PC-9 (cell line): ENCODE data around the gene MB. TPM values are rescaled to one million over a fixed set of nuclear protein-coding genes. Genes with fewer than 3 reads are reported as not detected.

Experiments used
- BruUV-seq: library from RNA; stranded (reverse); fragments of 400-500 nt; replicated peaks from 2 replicates; lab custom pipeline; 2021; lab: Mats Ljungman, UMichigan
- CTCF ChIA-PET: fragments of 300-600 bp; sonication (Branson Sonifier 250); formaldehyde crosslinking; loops from one replicate; lab custom pipeline; 2022; ENCODE audit warnings: antibody characterized with exemption; lab: Charles Lee
- POLR2A ChIA-PET: fragments of 300-600 bp; sonication (Branson Sonifier 250); formaldehyde crosslinking; loops from one replicate; lab custom pipeline; 2022; ENCODE audit warnings: antibody characterized with exemption; ENCODE audit not compliant: unreplicated experiment; lab: Charles Lee
- DNase-seq, 2 experiments: peaks; one replicate each; pipeline versions ENCODE4 v3.0.0 to v3.0.0-alpha.2; 2015 to 2022; ENCODE audit warnings: mixed read lengths in 1 of 2
- H2AFZ ChIP-seq: fragments of 200-600 bp; sonication (generic); 2 replicates; pipeline ENCODE4 v1.8.1; 2017; ENCODE audit warnings: antibody characterized with exemption
- H3F3A ChIP-seq: fragments of 200-600 bp; sonication (generic); 2 replicates; pipeline ENCODE4 v1.8.1; 2017; ENCODE audit warnings: antibody characterized with exemption, mild to moderate bottlenecking, low read depth; ENCODE audit not compliant: insufficient read depth
- H3K27ac ChIP-seq: fragments of 200-600 bp; sonication (generic); 2 replicates; pipeline ENCODE4 v1.6.1; 2016; ENCODE audit warnings: mixed run types
- H3K27me3 ChIP-seq: fragments of 200-600 bp; sonication (generic); 2 replicates; pipeline ENCODE4 v1.6.1; 2016; ENCODE audit warnings: low read depth, mixed run types; ENCODE audit not compliant: insufficient read depth
- H3K36me3 ChIP-seq: fragments of 200-600 bp; sonication (generic); 2 replicates; pipeline ENCODE4 v1.6.1; 2016; ENCODE audit warnings: low read depth, mixed run types
- H3K4me1 ChIP-seq: fragments of 200-600 bp; sonication (generic); replicated peaks from 2 replicates; pipeline ENCODE4 v1.6.1; 2016; ENCODE audit warnings: mixed run types; ENCODE audit not compliant: insufficient read depth
- H3K4me2 ChIP-seq: fragments of 200-600 bp; sonication (generic); 2 replicates; pipeline ENCODE4 v1.6.1; 2017; ENCODE audit warnings: mixed run types
- H3K4me3 ChIP-seq: fragments of 200-600 bp; sonication (generic); 2 replicates; pipeline ENCODE4 v1.6.1; 2016; ENCODE audit warnings: mixed run types
- H3K79me2 ChIP-seq: fragments of 200-600 bp; sonication (generic); 2 replicates; pipeline ENCODE4 v1.6.1; 2017; ENCODE audit warnings: low read depth, mixed run types
- H3K9me2 ChIP-seq: fragments of 200-600 bp; sonication (generic); 2 replicates; pipeline ENCODE4 v1.8.1; 2017; ENCODE audit warnings: mild to moderate bottlenecking; ENCODE audit not compliant: insufficient read depth
- H3K9me3 ChIP-seq: fragments of 200-600 bp; sonication (generic); 2 replicates; pipeline ENCODE4 v1.8.1; 2016; ENCODE audit warnings: low read depth; ENCODE audit not compliant: insufficient read depth
- H4K20me1 ChIP-seq: fragments of 200-600 bp; sonication (generic); 2 replicates; pipeline ENCODE4 v1.8.1; 2017; ENCODE audit not compliant: insufficient read depth
- CTCF ChIP-seq: fragments of 200-600 bp; sonication (generic); conservative IDR thresholded peaks from 2 replicates; pipeline ENCODE4 v1.6.1; 2017; ENCODE audit warnings: mixed run types, antibody characterized with exemption, mild to moderate bottlenecking, moderate library complexity
- EZH2 ChIP-seq: fragments of 200-600 bp; sonication (generic); IDR thresholded peaks from 2 replicates; pipeline ENCODE4 v1.8.0; 2017; ENCODE audit warnings: antibody characterized with exemption, low read depth
- intact Hi-C: fragments of 100-400 bp; cut with micrococcal nuclease; formaldehyde crosslinking; loops from one replicate; pipeline ENCODE4 v1.10.0; 2022; ENCODE audit not compliant: unreplicated experiment
- total RNA-seq: library from RNA; stranded (reverse); gene quantifications from 2 replicates; pipeline ENCODE4 v1.2.3, GENCODE V29; 2021

Gene MB
- total RNA-seq, 1 experiment from 2014 or later: 5.0 TPM

- POLR2A ChIA-PET: no interaction called here
- Histone ChIP-seq H3K9me2 (no peaks in the 10 kb centered on the region), H3K36me3 (no peaks in the 10 kb centered on the region), H3K4me1 (peaks cover 36% of the 10 kb centered on the region), H3K27ac (no peak overlapping the region), H3K9me3 (no peaks in the 10 kb centered on the region; the same call in 1 of the 2 replicates), H3K4me2 (no peak overlapping the region), H3K27me3 (no peaks in the 10 kb centered on the region), H3K79me2 (no peaks in the 10 kb centered on the region), H3F3A (peaks cover 36% of the 10 kb centered on the region), H2AFZ (no peak overlapping the region), H3K4me3 (no peak overlapping the region), H4K20me1 (no peaks in the 10 kb centered on the region)
- intact Hi-C loops: no loop called here
- CTCF ChIA-PET: no interaction called here
- no peak for TF ChIP-seq EZH2
- no peak for TF ChIP-seq CTCF
- no TSS peak for BruUV-seq
- DNase-seq: no peak
Measured at GRCh38 chr22:35596821-35597220, 20.3 kb downstream of the MB start.

DNA sequence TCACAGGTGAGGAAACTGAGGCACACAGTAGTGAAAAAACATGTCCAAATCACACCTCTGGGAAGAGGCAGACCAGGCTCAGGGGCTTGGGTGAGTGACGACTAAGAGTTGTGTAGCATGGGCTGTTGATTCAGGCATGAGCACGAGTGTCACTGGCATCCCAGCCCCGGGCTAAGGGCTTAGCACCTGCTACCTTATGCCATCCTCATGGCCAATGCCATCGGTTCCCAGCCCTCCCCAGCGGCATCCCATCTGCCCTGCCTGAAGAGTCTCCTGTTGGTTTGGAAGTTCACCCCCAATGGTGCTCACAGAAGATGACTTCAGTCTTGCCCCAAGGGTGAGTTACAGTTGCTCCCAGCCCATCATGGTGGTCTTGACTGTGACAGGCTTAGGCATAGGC, 22.4 kb downstream of the MB start:
- TF ChIP-seq EZH2: no peak
- TF ChIP-seq CTCF: no peak
- intact Hi-C loops: no loop called here
- no peaks in the 10 kb centered on the region for H3K9me2 ChIP-seq
- BruUV-seq: no TSS peak
- no peaks in the 10 kb centered on the region for H3K79me2 ChIP-seq
- peaks cover 42% of the 10 kb centered on the region for H3K4me1 ChIP-seq
- no peaks in the 10 kb centered on the region; the same call in 1 of the 2 replicates for H3K9me3 ChIP-seq
- no peak overlapping the region for H2AFZ ChIP-seq
- H3K4me3 ChIP-seq: no peak overlapping the region
- no peak overlapping the region for H3K27ac ChIP-seq
- DNase-seq: no peak
- H3F3A ChIP-seq: peaks cover 40% of the 10 kb centered on the region
- no peaks in the 10 kb centered on the region for H4K20me1 ChIP-seq
- no peaks in the 10 kb centered on the region for H3K36me3 ChIP-seq
- ChIA-PET CTCF (no interaction called here), POLR2A (no interaction called here)
- H3K27me3 ChIP-seq: no peaks in the 10 kb centered on the region
- no peak overlapping the region for H3K4me2 ChIP-seq

DNA sequence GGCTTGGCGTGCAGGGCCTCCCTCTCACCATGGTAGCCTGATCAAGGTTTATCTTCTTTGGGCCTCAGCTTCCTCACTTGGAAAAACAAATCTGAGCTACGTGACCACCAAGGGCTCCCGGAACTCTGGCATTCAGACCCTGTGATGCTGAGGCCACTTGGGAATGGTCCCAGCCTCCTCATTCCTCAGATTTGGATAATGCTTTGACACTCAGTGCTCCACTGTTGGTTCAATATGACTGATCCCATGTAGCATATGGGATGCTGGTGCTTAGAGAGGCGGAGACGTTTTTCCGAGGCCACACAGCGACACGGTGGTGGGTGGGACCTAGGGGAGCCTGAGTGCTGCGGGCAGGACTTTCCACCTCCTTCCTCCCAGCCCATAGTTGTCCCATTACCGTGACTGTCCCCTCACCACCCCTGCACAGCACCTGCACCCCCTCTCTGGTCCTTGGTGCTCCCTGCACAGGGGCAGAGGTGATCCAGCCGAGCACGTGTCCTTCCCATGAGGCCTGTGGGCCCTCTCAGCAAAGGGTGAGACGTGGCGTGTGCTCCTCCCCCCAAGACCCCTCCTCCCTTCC, 23.1 kb downstream of the MB start:
- H2AFZ ChIP-seq: no peak overlapping the region
- H3K4me1 ChIP-seq: peaks cover 46% of the 10 kb centered on the region
- no peaks in the 10 kb centered on the region for H3K27me3 ChIP-seq
- TF ChIP-seq CTCF (no peak), EZH2 (no peak)
- H3K27ac ChIP-seq: no peak overlapping the region
- BruUV-seq: no TSS peak
- H3K4me2 ChIP-seq: no peak overlapping the region
- DNase-seq: no peak
- H3K9me2 ChIP-seq: no peaks in the 10 kb centered on the region
- H3F3A ChIP-seq: peaks cover 43% of the 10 kb centered on the region
- H3K4me3 ChIP-seq: no peak overlapping the region
- no peaks in the 10 kb centered on the region for H3K36me3 ChIP-seq
- H3K79me2 ChIP-seq: no peaks in the 10 kb centered on the region
- intact Hi-C loops: no loop called here
- POLR2A ChIA-PET: interaction anchor here (0.6 kb wide), 1 partner anchor 28 kb away, joined by 6 read pairs; no protein-coding TSS in a partner anchor
- CTCF ChIA-PET: no interaction called here
- no peaks in the 10 kb centered on the region; the same call in 1 of the 2 replicates for H3K9me3 ChIP-seq
- no peaks in the 10 kb centered on the region for H4K20me1 ChIP-seq
